AG10803 (cell line): Measurements from ENCODE around the gene ATG3.

Experiments used
- DNase-seq: peaks from one replicate; pipeline ENCODE4 v3.0.0; 2010; ENCODE audit warnings: low read depth
- H3K4me3 ChIP-seq: 2 replicates; pipeline ENCODE4 v1.5.1; 2011; ENCODE audit warnings: mild to moderate bottlenecking, low read length, control low read depth
- CTCF ChIP-seq: conservative IDR thresholded peaks from 2 replicates; pipeline ENCODE4 v1.5.1; 2011; ENCODE audit warnings: mild to moderate bottlenecking, low read length, control low read depth, inconsistent platforms

ATG3 gene

DNA sequence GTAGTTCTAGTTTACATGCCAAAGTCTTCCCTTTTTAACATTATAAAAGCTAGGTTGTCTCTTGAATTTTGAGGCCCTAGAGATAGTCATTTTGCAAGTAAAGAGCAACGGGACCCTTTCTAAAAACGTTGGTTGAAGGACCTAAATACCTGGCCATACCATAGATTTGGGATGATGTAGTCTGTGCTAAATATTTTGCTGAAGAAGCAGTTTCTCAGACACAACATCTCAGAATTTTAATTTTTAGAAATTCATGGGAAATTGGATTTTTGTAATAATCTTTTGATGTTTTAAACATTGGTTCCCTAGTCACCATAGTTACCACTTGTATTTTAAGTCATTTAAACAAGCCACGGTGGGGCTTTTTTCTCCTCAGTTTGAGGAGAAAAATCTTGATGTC, 21.3 kb upstream of the ATG3 start:
- DNase-seq = no peak
- no peak overlapping the region for H3K4me3 ChIP-seq
- TF ChIP-seq CTCF = no peak

DNA sequence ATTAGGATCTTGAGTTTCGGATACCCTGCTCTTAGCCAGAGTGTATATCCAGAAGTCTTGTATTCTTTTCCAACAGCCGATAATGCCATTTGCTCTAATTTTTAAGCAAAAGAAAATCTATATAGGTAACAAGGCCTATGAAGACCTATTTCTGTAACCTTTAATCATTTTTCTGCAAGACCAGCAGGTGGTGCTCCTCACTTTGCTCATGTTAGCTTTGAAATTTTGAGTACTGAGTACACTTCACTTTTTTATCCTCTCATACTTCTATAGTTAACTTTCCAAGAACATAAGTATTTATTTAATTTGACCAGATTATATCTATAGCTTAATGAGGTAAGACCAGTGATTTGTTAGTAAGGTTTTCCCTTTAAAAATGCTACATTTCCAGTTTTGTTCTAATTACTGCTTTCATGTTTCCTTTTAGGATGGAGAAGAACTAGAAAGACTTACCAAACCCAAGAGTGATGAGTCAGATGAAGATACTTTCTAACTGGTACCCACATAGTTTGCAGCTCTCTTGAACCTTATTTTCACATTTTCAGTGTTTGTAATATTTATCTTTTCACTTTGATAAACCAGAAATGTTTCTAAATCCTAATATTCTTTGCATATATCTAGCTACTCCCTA, 20.6 kb upstream of the ATG3 start:
- peak; percentile 81 for TF ChIP-seq CTCF
- no peak overlapping the region for H3K4me3 ChIP-seq
- peak; percentile 81 for DNase-seq

DNA sequence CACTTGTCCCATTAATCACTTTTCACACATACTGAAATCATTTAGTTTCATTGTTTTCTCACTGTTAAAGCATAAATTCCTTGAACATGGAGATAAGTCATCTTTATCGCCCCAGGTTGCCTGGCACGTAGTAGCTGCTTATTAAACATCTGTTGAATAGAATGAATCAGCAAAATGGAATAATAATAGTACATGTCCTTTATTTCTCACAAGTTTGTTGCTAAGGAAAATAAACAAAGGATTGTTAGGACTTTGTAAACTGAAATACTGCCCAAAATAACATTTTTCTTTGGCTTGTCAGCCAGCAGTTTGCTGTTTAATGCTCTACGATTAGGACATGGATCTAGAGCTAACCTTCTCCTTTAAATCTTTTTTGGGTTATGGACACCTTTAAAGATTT, 17.9 kb upstream of the ATG3 start:
- TF ChIP-seq CTCF = no peak
- peak; percentile 84 for DNase-seq
- no peak overlapping the region for H3K4me3 ChIP-seq

DNA sequence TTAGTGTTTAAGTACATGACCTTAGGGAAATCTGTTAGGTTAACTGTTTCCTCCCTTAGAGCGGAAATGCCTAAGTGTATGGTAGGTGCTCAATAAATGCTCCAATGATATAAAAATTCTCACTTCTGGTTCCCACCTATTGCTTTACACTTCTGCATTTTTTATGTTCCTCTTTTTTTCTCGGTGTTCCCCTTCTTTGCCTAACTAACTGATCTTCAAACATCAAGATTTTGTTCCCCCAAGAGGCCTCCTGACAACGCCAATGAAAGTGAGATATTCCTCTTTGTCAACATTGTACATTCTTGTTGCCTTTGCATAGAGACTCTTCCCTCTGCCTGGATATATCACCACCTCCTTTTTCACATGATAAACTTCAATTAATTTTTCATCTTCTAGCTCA, 17.5 kb upstream of the ATG3 start:
- no peak for TF ChIP-seq CTCF
- no peak for DNase-seq

GRCh38 chr3:112572701-112573100, 10.9 kb upstream of the ATG3 start:
- H3K4me3 ChIP-seq = no peak overlapping the region
- TF ChIP-seq CTCF = no peak
- DNase-seq = no peak

More for the DNA sequence above, 17.5 kb upstream of the ATG3 start:
- no peak overlapping the region for H3K4me3 ChIP-seq

GRCh38 chr3:112569265-112569664, 7.5 kb upstream of the ATG3 start:
- H3K4me3 ChIP-seq = no peak overlapping the region
- no peak for DNase-seq
- TF ChIP-seq CTCF = no peak

GRCh38 chr3:112568642-112569041, 6.9 kb upstream of the ATG3 start:
- peak; percentile 54 for DNase-seq
- no peak overlapping the region for H3K4me3 ChIP-seq
- TF ChIP-seq CTCF = no peak
